ENCODE results near the gene TMPRSS12. TPM values are rescaled to one million over a fixed set of nuclear protein-coding genes. Genes with fewer than 3 reads are reported as not detected.

Gene TMPRSS12
- not detected for total RNA-seq

GRCh38 chr12:50842637-50843493 lies at the start of gene TMPRSS12:
Gene TMPRSS12, plus strand, starts transcription at chr12:50842926. Its CDS starts 39 bp downstream, at chr12:50842965.

Other genes starting within 250 kb of the TMPRSS12 start
- 10 to 100 TPM; 47.7 to 49.1 TPM for gene ATF1, start 78.8 kb upstream of the TMPRSS12 start, total RNA-seq
- gene HIGD1C, start 109.6 kb downstream of the TMPRSS12 start, total RNA-seq = not detected
- 10 to 100 TPM; 35.0 to 38.9 TPM for gene SLC11A2, start 183.5 kb downstream of the TMPRSS12 start, total RNA-seq
- 10 to 100 TPM; 73.7 to 75.2 TPM for gene LETMD1, start 205.4 kb downstream of the TMPRSS12 start, total RNA-seq
- 10 to 100 TPM; 13.7 to 17.5 TPM for gene CSRNP2, start 240.7 kb downstream of the TMPRSS12 start, total RNA-seq

Data from activated naive CD4-positive, alpha-beta T cell treated with anti-CD3 and anti-CD28 coated beads, Interleukin-2, amount 10 ng/mL, durations not matched to agents 5 hours and 36 hours (primary cell).